ENCODE measurements around the gene TRAF7.

The TRAF7 gene

DNA sequence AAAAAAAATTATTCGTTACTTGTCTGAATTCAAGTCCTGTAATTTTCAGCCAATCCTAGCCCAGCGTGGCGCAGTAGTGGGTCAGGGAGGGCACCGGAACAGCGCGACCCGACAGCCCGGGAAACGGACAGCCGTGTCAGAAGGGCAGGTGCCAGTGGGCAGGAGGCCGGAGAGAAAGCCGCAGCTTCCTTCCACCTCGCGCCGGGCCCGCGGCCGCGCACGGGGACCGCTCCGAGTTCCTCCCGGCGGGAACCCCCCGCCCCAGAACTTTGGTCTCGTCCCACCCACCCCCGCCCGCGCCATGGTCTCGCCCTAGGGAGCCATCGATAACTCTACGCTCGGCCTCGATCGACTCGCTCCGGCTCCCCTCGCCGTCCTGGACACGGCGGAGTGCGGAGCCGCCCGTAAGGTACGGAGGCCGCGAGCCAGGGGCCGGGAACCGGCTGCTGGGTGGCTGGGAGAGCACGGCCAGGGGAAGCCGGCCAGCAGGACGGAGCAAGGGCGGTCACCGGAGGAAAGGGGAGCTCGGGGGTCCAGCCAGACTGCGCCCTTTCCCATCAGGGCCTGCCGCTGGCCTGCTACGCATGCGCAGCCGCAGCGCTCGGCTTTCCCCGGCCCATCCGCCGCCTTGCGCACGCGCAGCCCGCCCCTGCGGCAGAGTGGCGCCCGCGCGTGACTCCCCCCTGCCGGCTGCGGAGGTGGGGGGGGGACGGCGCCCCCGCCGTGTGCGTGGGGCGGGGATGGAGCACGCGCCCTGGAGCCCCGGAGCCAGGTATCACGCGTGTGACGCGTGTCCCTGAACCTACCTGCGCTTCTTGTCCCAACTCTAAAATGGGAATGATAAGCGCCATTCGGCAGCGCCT is 49.8 kb downstream of the TRAF7 start, which contains the start of gene MLST8:
MLST8 (plus strand) TSS at position 351 of the 863 bp plus-strand sequence. CDS start 632 bp downstream, outside the sequence.
- peak; percentile 91 for DNase-seq

DNA sequence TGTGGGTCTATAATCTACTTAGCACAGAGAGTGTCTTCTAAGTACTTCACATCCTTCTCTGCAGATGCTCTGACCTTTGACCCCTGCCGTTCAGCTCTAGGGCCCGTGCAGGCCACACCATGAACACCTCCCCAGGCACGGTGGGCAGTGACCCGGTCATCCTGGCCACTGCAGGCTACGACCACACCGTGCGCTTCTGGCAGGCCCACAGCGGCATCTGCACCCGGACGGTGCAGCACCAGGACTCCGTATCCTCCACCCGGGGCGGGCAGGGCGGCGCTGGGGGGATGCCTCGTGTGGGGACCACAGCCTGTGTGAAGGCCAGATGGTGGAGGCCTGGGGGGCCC is 50.4 kb downstream of the TRAF7 start:
- DNase-seq, result no peak

DNA sequence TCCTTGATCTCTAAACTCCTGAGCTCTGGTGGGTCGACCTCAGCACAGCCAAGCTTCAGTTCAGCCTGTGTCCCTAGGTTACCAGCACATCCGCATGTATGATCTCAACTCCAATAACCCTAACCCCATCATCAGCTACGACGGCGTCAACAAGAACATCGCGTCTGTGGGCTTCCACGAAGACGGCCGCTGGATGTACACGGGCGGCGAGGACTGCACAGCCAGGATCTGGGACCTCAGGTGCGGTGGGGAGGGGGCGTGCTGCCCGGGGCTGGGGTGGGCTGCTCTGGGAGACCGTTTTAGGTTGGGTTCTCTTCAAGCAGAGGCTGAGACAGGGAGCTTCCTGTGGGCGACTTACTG is 50.8 kb downstream of the TRAF7 start:
- DNase-seq, result no peak

DNA sequence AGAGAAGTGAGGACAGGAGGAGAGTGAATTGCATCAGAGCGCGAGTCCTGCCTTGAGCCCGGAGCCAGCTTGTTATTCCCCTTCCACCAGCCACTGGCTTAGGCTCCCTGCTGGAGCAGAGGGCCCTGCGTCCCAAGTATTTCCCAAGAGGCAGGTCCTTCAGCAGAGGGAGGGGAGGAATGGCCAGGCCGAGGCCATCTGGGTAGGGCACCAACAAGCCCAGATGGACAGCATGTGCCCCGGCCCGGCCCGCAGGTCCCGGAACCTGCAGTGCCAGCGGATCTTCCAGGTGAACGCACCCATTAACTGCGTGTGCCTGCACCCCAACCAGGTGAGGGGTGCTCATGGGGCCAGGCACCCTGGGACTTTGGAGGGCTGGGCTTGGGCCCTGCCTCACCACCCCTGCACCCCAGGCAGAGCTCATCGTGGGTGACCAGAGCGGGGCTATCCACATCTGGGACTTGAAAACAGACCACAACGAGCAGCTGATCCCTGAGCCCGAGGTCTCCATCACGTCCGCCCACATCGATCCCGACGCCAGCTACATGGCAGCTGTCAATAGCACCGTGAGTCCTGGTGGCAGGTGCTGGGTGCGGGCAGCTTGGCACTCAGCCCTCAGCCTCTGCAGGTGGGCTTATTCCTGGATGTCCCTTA is 51.3 kb downstream of the TRAF7 start:
- no peak for DNase-seq

DNA sequence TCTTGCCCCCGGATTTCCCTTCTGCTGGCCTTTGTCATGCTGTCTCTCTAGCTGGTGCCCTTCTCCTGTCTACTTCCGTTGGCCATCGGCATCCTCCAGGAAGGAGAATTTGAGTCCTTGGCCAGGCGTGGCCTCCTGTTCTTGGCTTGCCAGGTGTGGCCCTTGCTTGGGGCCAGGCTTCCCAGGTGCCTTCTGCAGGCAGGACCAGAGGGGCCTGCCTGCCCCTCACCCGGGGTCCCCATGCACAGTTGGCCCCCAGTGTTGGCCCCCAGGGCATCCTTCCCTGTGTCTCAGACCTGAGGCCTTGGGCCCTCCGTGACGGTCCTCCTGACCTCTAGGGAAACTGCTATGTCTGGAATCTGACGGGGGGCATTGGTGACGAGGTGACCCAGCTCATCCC is 52.3 kb downstream of the TRAF7 start:
- DNase-seq, result no peak

DNA sequence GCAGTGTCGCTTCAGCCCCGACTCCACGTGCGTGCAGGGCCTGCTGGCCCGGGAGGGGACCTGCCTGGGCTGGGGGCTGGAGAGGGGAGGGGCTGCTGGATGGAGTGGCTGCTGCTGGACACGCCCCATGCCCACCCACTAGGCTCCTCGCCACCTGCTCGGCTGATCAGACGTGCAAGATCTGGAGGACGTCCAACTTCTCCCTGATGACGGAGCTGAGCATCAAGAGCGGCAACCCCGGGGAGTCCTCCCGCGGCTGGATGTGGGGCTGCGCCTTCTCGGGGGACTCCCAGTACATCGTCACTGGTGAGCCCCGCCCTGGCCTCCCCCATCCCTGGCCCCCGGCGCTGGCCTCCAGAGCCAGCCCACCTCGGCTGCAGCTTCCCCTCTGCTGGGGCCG is 52.7 kb downstream of the TRAF7 start:
- DNase-seq, result no peak

DNA sequence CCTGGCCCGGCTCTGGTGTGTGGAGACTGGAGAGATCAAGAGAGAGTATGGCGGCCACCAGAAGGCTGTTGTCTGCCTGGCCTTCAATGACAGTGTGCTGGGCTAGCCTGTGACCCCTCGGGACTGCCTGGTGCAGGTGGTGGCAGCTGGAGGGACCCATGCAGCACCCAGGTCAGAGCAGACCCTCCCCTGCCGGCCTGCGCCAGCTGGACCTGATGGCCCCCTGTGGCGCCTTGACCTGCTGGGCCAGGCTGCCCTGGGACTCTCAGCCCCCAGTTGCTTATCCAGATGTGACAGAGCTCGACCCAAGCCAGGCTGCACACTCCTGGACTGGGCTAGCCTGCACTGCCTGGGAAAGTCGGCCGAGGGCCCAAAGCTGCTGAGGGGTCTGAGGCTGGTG is 53.2 kb downstream of the TRAF7 start:
- no peak for DNase-seq

DNA sequence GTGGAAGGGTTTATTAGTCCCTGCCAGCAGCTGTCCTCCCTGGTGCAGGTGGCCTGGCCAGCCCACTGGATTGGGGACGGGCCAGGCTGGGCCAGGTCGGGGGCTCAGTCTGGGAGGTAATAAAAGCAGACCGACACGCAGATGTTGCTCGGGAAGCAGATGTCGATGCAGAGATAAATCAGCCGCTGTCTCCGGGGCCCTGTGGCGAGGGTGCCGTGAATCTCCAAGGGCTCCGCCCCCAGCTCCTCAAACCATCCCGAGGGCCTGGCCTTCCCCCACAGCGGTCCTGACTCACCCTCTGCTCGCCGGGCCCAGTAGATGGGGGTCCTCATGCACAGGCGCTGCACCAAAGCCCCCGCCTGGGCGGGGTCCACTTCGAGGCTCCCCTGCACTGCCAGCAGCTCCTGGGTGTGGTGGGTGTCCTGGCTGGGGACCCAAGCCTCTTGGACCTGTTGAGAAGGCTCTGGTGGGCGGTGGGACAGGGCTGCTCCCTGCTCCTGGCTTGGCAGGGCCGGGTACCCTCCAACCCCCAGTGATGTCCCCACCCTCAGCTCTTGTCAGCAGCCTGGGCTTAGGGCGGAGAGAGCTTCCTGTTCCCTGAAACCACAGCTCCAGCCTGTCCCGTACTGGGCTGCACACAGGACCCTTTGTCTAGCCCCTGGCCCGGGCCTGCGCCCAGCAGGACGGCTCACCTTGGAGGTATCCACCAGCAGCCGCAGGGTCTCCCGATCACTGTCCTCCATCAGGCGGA is 53.9 kb downstream of the TRAF7 start:
- DNase-seq, result no peak

DNA sequence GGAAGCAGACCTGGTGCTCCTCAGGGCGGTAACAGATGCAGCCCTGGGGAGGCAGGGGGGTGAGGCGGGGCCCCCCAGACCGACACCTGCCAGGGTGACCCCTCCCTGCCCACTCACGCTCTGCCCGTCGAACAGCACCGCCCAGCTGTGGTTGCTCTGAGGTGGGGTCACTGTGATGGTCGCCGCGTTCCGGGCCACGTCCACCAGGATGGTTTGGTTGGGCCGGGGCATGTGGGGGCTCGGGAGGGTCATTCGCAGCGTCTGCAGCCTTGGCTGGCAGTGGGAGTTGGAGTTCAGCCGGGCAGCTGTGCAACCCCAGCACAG is 54.4 kb downstream of the TRAF7 start:
- no peak for DNase-seq

DNA sequence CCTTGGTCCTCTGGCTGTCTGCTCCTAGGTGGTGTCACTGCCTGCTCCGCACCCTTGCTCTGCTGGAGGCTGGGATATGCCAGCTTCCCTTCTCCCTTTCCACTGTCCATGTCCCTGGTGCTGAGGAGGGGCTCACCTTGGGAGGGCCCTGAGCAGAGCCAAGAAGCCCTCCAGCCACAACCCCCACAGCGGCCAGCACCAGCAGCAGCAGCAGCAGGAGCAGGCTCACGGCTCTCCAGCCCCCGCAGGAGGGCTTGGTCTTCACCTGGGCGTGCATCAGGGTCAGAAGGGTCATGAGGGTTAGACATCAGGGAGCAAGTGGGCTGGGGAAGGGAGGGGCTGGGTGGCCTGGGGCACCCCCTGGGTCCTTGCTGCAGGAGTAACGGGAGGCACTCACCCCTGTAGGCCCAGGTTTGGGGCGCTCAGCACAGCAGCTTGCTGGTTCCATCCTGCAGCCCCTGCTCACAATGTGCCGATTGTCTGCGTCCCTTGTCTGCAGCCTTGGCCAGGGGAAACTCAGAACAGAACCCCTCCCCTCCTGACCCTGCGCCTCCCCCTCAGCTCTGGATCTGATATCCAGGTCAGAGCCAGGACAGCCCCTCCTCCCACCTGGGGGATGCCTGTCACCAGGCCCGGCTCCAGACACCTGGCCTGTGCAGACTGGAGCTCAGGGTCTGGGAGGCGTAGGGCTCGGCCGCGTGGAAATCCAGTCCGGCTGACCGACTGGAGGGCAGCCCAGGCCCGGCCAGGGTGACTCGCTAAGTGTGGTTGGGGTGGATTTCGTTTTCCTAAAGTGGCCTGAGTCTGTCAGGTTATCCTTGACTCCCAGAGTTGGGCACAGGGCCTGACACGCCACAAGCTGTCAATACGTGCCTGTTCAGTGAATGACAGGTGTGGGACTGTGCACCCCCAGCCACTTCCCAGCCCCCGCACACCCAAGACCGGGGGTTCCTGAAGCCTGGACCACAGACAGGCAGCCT is 55.1 kb downstream of the TRAF7 start, which contains the start of gene BRICD5:
BRICD5 (minus strand) TSS at position 478 of the 980 bp plus-strand sequence; CDS start at position 448, 30 bp downstream.
- DNase-seq, result no peak

DNA sequence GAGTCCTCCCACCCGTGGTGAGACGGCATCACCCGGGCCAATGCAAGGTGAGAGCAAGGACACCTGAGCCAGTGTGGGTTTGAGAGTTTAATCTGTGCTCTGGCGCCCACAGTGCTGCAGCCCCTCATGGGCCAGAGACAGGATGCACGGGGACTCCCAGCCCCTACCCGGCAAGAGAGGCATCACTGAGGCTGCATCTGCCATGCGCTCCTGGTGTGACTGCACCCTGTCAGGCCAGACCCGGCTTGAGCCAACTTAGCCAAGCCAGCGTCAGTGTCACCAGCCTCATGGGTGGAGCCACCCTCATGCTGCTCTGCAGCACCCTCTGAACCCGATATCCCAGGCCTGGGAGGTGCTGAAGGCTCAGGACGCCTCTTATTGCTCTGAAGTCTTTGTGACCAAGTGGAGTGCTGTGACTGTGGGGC is 56.4 kb downstream of the TRAF7 start:
- no peak for DNase-seq

DNA sequence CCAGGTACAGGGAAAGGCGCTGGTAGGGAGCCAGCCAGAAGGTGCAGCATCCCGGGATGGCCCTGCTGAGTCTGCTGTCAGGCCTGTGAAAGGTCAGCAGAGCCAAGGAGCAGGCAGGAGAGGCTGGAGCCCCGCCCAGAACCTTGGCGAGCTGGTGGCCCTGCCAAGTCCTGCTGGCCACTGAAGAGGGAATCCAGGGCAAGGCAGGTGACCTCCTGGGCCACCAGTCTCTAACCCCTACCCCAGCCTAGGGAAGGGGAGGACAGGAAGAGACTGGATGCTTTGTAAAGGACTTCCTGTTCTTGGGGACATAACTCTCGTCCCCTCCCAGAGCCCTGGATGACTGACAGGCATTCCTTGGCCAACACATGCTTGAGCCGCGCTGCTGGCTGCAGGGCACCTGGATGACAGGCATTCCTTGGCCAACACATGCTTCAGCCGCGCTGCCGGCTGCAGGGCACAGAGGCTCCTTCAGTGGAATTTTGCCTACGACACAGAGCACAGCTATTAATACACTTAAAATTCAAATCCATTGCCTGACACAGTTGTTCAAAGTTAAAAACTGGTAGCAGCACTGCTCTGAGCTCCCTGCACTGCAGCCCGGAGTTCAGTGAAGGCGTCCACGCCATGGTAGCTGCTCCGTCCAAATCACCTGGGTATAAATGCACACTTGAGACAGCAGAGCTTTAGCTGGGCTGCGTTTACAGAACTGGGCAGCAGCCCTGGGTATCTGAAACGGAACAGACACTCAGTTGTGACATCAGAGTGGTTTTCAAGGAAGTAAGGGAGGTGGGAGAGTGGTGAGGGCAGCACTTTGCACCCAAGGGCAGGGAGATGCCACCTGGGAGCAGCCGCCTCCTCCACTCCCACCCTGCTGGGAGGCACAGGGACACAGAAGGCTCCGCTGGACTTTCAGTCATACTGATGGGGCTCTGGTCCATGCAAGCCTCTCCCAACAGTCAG is 57.1 kb downstream of the TRAF7 start:
- DNase-seq, result no peak

DNA sequence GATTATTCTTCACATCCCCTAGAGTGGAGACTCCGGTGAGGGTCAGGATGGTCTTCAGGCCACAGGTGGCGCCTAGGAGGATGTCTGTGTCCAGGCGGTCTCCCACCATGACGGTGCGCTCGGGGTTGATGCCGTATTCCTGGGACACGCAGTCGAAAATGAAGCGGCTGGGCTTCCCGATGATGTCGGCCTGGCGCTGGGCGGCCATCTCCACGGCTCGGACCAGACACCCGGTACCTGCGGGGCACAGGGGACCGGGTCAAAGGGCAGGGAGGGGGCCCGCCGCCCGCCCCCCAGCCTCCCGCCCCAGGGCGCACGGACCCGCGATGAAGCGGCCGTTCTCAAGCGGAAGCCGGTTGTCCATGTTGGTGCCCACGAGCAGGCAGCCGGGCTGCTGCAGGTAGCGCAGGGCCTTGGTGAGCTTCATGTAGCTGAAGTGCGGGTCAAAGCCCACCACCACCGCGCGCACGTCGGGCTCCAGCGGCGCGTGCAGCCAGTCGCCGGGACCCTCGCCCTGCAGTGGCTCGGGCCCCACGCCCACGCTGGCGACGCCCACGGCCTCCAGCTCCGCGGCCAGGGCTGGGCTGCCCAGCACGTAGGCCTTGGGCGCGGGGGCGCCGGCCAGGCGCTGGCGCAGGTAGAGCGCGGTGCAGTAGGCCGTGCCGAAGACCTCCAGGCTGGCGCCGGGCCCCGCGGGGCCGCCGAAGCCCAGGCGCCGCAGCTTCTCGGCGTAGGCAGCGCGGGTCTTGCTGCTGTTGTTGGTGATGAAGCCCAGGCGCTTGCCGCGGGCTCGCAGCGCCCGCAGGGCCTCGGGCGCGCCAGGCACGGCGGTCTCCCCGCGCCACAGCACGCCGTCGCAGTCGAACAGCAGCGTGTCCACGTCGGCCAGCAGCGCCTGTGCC is 58.5 kb downstream of the TRAF7 start:
- DNase-seq, result no peak

DNA sequence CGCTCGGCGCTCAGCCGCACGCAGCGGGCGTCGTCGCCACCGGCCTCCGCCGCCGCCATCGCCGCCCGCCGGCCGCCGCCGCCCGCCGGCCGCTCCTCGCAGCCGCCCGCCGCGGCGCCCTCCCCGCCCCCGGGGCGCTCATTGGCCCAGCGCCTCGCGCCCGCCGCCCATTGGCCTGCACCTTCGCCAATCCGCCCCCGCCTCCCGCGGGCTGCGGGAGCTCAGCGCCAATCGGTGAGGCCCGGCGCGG is 59.1 kb downstream of the TRAF7 start, which contains the start of gene PGP:
PGP (minus strand) TSS at position 122 of the 250 bp plus-strand sequence; CDS start at position 59, 63 bp downstream.
- no peak for DNase-seq

DNA sequence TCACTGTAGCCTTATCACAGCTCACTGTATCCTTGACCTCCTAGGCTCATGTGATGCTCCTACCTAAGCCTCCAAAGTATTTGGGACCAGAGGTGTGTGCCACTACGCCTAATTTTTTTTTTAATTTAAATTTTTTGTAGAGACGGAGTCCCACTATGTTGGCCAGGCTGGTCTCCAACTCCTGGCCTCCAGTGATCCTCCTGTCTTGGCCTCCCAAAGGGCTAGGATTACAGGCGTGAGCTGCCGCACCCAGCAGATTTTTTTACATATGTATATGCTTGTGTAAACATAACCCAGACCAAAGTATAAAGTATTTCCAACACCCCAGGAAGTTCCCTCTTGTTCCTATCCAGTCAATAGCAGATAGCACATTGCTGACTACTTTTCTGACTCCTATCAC is 60.7 kb downstream of the TRAF7 start:
- no peak for DNase-seq

DNA sequence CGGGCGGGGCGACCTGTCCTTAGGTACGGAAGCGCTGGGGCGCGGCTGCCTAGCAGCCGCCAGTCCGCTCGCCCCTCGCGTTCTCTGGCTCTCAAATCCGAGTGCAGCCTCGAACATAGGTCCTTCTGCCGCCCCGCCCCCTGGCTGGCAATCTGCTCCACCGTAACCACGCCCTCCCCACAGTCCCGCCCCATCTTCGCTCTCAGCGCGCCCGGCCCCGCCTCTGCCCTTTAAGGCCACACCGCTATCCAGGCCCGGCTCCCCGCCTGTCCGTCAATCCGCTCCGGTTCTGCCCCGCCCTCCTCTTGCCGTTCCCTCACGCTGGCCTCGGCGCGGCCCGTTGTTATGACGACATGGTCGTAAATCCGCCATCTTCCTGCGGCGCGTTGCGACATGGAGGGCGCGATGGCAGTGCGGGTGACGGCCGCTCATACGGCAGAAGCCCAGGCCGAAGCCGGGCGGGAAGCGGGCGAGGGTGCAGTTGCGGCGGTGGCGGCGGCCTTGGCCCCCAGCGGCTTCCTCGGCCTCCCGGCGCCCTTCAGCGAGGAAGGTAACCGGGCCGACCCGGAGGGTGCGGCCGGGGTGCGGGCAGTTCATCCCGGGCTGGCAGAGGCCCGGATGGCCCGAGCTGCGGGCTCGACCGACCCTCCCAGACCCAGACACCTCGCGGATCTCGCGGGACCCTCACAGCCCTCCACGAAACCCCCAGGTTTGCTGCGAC is 67.8 kb downstream of the TRAF7 start, which contains the start of gene E4F1:
E4F1 (plus strand) TSS at position 371 of the 721 bp plus-strand sequence; CDS start at position 394, 23 bp downstream.
- DNase-seq, result peak; percentile 100

DNA sequence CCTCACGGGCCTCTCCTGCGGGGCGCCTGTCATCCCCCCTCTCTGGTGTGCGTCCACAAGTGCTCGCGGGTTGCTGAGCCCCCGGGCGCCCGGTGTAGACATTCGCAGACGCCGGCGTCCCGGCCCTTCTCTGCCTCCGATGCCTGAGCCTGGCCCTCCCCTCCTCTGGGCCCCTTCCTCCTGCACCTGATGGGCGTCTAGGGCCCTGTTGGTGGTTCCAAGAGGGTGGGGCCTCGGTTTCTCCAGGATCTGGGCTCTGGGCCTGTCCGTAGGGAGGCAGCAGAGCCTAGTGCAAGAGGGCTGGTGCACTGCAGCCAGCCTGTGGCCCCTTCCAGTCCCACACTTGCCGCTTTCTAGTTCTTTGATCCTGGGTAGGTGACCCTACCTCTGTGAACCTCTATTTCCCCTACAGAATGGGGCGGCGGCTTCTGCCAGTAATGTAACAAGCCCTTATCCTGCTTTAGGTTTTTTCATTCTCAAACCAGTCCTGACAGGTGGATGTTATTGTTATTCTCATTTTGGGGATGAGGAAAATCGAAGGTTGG is 68.4 kb downstream of the TRAF7 start:
- peak; percentile 28 for DNase-seq

DNA sequence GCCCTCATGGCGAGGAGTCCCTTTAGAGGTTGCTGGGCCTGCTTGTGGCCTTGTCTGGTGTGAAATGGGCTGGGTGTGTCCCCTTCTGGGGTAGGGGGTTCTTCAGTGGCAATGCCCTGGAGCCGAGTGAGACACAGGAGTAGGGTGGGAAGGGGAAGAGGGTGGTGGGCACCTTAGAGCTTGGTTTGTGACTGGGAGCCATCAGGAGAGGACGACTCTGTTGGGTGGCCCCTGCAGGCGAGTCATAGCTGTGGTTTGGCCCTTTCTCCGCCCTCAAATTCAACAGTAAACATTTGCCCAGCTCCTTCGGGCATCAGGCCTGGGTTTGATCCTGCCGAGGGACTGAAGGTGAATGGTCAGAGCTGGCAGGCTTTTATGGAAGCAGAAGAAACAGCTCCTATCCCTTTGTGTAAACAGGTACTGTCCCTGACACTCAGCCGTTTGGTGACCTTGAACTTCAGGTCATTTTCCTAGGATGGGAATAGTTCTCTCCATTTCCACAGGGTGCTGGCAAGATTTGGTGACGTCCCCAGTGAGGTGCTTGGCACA is 70.7 kb downstream of the TRAF7 start:
- no peak for DNase-seq

DNA sequence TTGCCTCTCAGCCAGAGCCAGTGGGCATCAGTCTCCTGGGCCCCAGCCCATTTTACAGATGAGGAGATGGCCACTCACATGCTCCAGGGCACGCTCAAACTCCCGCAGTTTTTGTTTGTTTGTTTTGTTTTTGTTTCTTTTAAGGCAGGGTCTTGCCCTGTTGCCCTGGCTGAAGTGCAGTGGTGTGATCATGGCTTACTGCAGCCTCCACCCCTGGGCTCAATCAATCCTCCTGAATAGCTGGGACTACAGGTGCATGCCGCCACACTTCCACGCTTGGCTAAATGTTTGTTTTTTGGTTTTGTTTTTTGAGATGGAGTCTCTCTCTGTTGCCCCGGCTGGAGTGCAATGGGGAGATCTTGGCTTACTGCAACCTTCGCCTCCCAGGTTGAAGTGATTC is 71.3 kb downstream of the TRAF7 start:
- no peak for DNase-seq
